ENCODE results near the gene TMEM272.
"Not testable (repeated sequence)": the region's sequence is repeated elsewhere in the genome, so short reads cannot be mapped to it uniquely, and the experiment has no call there.

TMEM272 gene

DNA sequence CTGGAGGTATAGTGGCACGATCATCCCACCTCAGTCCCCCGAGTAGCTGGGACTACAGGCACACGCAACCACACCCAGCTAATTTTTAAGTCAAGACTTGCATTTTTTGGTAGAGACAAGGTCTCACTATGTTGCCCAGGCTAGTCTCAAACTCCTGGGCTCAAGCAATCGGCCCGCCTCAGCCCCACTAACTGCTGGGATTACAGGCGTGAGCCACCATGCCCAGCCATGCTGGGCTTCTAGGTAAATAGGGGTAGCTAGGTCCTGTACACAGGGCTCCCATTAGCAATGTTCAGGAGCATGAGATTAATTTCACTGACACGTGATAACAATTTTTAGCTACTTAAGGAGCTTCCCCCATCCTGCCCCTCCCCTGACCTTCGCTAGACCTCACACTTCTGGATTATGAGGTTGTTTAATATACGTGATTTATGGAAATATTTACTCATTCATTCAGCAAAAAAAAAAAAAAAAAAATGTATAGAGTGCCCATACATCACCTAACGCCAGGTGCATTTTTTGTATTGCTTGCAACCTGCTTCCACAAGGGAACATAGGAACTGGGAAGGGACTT, 19.2 kb downstream of the TMEM272 start:
- no peaks in the 10 kb centered on the region for H3K4me1 ChIP-seq (ENCODE audit: control insufficient read depth, insufficient read depth, low read length)
- H3K4me3 ChIP-seq (ENCODE audit: insufficient read depth, low read depth, low read length), result no peak overlapping the region
- H3K27ac ChIP-seq (ENCODE audit: insufficient read depth, low read depth, low read length, poor library complexity, severe bottlenecking), result no peak overlapping the region
- no peaks in the 10 kb centered on the region for H3K27me3 ChIP-seq (ENCODE audit: control insufficient read depth, insufficient read depth, low read length, poor library complexity, severe bottlenecking)
- no peaks in the 10 kb centered on the region for H3K9me3 ChIP-seq (ENCODE audit: control insufficient read depth, low read length)
- 89 to 94% methylated on average over 8 of the region's 10 CpGs for WGBS, 2 experiments
- H3K36me3 ChIP-seq (ENCODE audit: control insufficient read depth, insufficient read depth, low read length), result no peaks in the 10 kb centered on the region

DNA sequence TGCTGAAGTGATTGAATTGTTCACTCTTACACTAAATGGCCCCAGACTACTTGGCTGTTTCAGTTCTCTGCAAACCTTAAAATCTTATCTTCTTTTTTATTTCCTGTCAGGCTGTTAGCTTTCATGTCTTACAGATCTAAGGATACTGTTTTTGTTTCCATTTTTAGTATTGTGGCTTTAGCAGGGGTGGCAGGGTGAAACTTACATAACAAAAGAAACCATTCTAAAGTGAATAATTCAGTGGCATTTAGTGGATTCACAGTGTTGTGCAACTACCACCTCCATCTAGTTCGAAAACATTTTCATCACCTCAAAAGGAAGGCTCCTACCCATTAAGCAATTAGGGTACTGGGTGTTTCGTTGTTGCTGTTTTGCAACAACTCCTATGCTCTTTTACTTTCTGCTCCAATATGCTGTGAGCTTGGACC, 19.8 kb downstream of the TMEM272 start:
- H3K4me1 ChIP-seq (ENCODE audit: control insufficient read depth, insufficient read depth, low read length), result no peaks in the 10 kb centered on the region
- no peak overlapping the region for H3K4me3 ChIP-seq (ENCODE audit: insufficient read depth, low read depth, low read length)
- no peaks in the 10 kb centered on the region for H3K9me3 ChIP-seq (ENCODE audit: control insufficient read depth, low read length)
- WGBS, 2 experiments, result 57 to 75% methylated on average over 2 of the region's 2 CpGs
- no peak overlapping the region for H3K27ac ChIP-seq (ENCODE audit: insufficient read depth, low read depth, low read length, poor library complexity, severe bottlenecking)
- no peaks in the 10 kb centered on the region for H3K36me3 ChIP-seq (ENCODE audit: control insufficient read depth, insufficient read depth, low read length)
- no peaks in the 10 kb centered on the region for H3K27me3 ChIP-seq (ENCODE audit: control insufficient read depth, insufficient read depth, low read length, poor library complexity, severe bottlenecking)

DNA sequence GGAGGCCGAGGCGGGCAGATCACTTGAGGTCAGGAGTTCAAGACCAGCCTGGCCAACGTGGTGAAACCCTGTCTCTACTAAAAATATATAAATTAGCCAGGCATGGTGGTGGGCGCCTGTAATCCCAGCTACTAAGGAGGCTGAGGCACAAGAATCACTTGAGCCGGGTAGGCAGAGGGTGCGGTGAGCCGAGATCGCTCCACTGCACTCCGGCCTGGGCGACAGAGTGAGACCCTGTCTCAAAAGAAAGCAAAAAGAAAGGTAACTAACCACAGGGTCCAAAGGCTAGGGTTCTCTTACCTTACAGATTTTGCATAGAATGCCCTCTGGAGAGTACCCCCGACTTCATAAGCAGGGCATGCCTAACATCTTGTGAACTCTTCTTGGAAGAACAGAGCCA, 20.3 kb downstream of the TMEM272 start:
- H3K27ac ChIP-seq (ENCODE audit: insufficient read depth, low read depth, low read length, poor library complexity, severe bottlenecking); H3K9me3 ChIP-seq (ENCODE audit: control insufficient read depth, low read length); H3K4me3 ChIP-seq (ENCODE audit: insufficient read depth, low read depth, low read length); H3K4me1 ChIP-seq (ENCODE audit: control insufficient read depth, insufficient read depth, low read length); H3K36me3 ChIP-seq (ENCODE audit: control insufficient read depth, insufficient read depth, low read length); H3K27me3 ChIP-seq (ENCODE audit: control insufficient read depth, insufficient read depth, low read length, poor library complexity, severe bottlenecking): not testable (repeated sequence)
- WGBS, 2 experiments, result 92 to 95% methylated on average over 11 of the region's 11 CpGs

DNA sequence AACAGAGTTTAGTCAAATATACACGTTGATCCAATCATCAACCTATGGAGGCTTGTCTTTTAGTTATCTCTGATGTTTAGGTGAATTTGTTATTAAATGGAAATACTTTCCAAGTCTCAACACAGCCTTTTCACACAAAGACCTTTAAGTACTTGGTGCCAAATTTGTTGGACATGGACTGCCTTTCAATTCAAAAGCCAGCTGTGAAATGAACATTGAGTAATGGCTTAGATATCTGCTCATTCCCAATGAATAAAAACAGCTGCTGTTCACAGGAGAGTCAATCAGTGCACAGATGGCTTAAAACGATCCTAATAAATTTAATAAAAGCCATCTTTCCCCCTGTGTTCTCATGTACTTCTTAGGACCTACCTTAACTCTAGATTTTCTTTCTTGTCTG, 21.1 kb downstream of the TMEM272 start:
- H3K9me3 ChIP-seq (ENCODE audit: control insufficient read depth, low read length), result no peaks in the 10 kb centered on the region
- WGBS, 2 experiments, result 94 to 96% methylated on average over 2 of the region's 2 CpGs
- H3K4me3 ChIP-seq (ENCODE audit: insufficient read depth, low read depth, low read length), result no peak overlapping the region
- H3K27me3 ChIP-seq (ENCODE audit: control insufficient read depth, insufficient read depth, low read length, poor library complexity, severe bottlenecking), result no peaks in the 10 kb centered on the region
- H3K36me3 ChIP-seq (ENCODE audit: control insufficient read depth, insufficient read depth, low read length), result no peaks in the 10 kb centered on the region
- no peak overlapping the region for H3K27ac ChIP-seq (ENCODE audit: insufficient read depth, low read depth, low read length, poor library complexity, severe bottlenecking)
- no peaks in the 10 kb centered on the region for H3K4me1 ChIP-seq (ENCODE audit: control insufficient read depth, insufficient read depth, low read length)

DNA sequence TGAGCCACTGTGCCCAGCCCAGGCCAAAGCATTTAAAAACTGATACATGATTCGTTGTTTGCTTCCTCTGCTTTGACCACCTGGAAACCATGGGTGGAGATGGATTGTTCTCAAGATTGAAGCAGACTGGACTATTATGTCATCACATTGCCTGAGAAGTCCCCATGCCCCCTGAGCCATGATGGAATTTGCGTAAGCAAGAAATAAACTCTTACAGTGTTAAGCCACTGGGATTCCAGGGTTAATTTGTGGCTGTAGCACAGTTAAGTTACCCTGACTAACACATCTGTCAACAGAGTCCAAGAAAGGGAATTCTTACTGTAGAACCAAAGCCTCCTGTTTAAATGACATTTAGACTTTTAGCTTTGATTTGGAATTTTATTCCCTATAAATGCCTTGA, 21.6 kb downstream of the TMEM272 start:
- Histone ChIP-seq H3K36me3 (ENCODE audit: control insufficient read depth, insufficient read depth, low read length) (no peaks in the 10 kb centered on the region), H3K4me1 (ENCODE audit: control insufficient read depth, insufficient read depth, low read length) (no peaks in the 10 kb centered on the region), H3K27ac (ENCODE audit: insufficient read depth, low read depth, low read length, poor library complexity, severe bottlenecking) (no peak overlapping the region), H3K4me3 (ENCODE audit: insufficient read depth, low read depth, low read length) (no peak overlapping the region), H3K27me3 (ENCODE audit: control insufficient read depth, insufficient read depth, low read length, poor library complexity, severe bottlenecking) (no peaks in the 10 kb centered on the region), H3K9me3 (ENCODE audit: control insufficient read depth, low read length) (no peaks in the 10 kb centered on the region)
- 96 to 98% methylated on average over 2 of the region's 2 CpGs for WGBS, 2 experiments

DNA sequence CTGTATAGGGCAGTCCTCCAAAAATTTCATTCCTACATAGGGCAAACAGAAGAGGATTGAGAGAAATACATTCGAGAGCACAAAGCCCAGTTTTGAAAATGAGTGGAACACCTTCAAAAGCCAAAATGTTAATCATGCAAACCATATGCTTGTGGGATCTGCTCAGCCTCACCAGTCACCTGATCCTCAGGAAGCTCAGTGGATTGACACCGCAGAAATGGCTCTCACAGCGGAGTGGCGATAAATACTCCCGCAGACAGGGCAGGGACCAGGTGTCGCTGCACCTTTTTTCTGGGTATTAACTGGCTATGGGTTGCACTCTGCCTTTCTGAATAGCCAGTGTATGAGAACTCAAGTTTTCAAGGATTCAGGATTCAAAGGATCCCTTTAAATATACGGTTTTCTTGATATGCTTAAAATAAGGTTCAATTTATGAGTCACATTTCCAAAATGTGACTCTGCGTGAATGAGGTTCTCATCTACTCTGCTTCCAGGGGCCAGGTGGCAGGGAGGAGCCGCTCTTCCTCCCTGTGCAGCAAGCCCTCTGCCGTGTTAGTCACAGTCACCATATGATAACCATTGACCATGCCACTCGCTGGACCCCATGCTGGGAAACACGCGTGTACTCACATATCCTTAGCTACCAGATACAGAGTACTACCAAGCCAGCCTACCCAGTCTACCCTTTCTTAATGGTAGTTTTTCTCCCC, 22.7 kb downstream of the TMEM272 start:
- Histone ChIP-seq H3K27me3 (ENCODE audit: control insufficient read depth, insufficient read depth, low read length, poor library complexity, severe bottlenecking) (no peaks in the 10 kb centered on the region), H3K4me3 (ENCODE audit: insufficient read depth, low read depth, low read length) (no peak overlapping the region), H3K9me3 (ENCODE audit: control insufficient read depth, low read length) (no peaks in the 10 kb centered on the region), H3K36me3 (ENCODE audit: control insufficient read depth, insufficient read depth, low read length) (no peaks in the 10 kb centered on the region), H3K4me1 (ENCODE audit: control insufficient read depth, insufficient read depth, low read length) (no peaks in the 10 kb centered on the region), H3K27ac (ENCODE audit: insufficient read depth, low read depth, low read length, poor library complexity, severe bottlenecking) (no peak overlapping the region)
- WGBS, 2 experiments, result 94% methylated on average over 13 of the region's 13 CpGs

DNA sequence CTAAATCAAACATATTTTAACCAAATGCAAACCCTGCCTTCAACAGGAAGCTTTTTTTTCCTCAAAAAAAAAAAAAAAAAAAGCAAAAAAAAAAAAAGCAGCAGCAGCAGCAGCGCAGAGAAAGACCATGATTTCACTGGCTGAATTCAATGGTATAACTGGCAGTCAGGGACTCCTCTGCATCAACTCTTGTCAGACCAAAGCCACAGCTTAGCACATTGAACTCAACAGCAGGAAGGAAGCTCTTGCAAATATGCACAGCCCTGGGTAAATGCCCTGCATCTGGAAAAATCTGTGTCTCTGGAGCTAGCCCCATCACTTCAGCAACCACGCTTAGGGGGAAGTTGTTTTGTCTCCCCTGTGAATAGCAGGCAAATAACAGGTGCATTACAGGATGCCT, 23.4 kb downstream of the TMEM272 start:
- WGBS, 2 experiments, result 92 to 93% methylated on average over 2 of the region's 2 CpGs
- H3K4me1 ChIP-seq (ENCODE audit: control insufficient read depth, insufficient read depth, low read length), result no peaks in the 10 kb centered on the region
- no peak overlapping the region for H3K4me3 ChIP-seq (ENCODE audit: insufficient read depth, low read depth, low read length)
- no peak overlapping the region for H3K27ac ChIP-seq (ENCODE audit: insufficient read depth, low read depth, low read length, poor library complexity, severe bottlenecking)
- no peaks in the 10 kb centered on the region for H3K27me3 ChIP-seq (ENCODE audit: control insufficient read depth, insufficient read depth, low read length, poor library complexity, severe bottlenecking)
- no peaks in the 10 kb centered on the region for H3K9me3 ChIP-seq (ENCODE audit: control insufficient read depth, low read length)
- no peaks in the 10 kb centered on the region for H3K36me3 ChIP-seq (ENCODE audit: control insufficient read depth, insufficient read depth, low read length)

DNA sequence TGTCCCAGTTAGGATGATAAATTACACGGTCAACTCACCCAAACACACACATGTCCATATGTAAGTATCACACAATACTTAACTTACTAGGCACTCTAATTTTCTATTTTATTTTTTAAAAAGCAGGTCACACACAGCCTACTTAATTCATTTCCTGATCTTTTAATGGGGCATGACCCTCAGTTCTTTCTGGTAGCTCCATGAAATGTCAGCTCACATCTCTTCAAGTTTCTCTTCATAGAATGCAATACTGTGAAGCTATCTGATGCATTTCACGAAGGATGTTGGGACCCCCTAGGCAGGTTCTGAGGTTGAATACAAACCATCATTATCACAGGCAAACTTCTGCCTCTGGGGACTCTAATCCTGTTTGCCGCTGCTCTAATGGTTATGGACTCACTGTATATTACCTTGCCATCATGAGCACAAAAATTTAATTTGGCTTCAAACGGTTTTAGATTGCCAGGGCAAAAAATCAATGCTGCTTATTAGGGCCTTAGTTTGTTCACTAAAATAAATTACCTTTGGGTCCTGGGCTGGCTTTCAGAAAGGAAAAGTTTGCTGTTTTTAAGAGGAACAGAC, 24.9 kb downstream of the TMEM272 start:
- Histone ChIP-seq H3K9me3 (ENCODE audit: control insufficient read depth, low read length) (no peaks in the 10 kb centered on the region), H3K36me3 (ENCODE audit: control insufficient read depth, insufficient read depth, low read length) (no peaks in the 10 kb centered on the region), H3K27me3 (ENCODE audit: control insufficient read depth, insufficient read depth, low read length, poor library complexity, severe bottlenecking) (no peaks in the 10 kb centered on the region), H3K4me3 (ENCODE audit: insufficient read depth, low read depth, low read length) (no peak overlapping the region), H3K4me1 (ENCODE audit: control insufficient read depth, insufficient read depth, low read length) (no peaks in the 10 kb centered on the region), H3K27ac (ENCODE audit: insufficient read depth, low read depth, low read length, poor library complexity, severe bottlenecking) (no peak overlapping the region)
- WGBS, 2 experiments, result 89 to 91% methylated on average over 4 of the region's 4 CpGs

DNA sequence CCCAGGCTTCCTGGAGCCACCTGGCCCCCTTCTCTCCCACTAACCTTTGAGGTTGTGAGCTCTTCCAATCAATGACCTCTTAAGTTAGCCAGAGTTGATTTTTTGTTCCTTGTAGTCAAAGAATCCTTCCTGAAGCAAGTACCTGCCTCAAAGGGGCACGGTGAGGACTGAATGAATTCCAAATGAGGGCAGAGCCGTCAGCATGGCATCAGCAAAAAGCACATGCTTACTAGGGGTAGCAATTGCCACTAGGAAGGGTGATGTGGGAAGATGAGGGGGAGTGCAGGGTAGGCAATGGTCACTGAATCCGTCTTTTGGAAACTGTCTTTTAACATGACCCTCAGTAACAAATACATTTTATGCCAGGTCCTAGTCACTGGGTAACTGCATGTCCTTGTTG, 25.4 kb downstream of the TMEM272 start:
- Histone ChIP-seq H3K9me3 (ENCODE audit: control insufficient read depth, low read length) (no peaks in the 10 kb centered on the region), H3K27me3 (ENCODE audit: control insufficient read depth, insufficient read depth, low read length, poor library complexity, severe bottlenecking) (no peaks in the 10 kb centered on the region), H3K4me3 (ENCODE audit: insufficient read depth, low read depth, low read length) (no peak overlapping the region), H3K4me1 (ENCODE audit: control insufficient read depth, insufficient read depth, low read length) (no peaks in the 10 kb centered on the region), H3K36me3 (ENCODE audit: control insufficient read depth, insufficient read depth, low read length) (no peaks in the 10 kb centered on the region), H3K27ac (ENCODE audit: insufficient read depth, low read depth, low read length, poor library complexity, severe bottlenecking) (no peak overlapping the region)
- 86 to 93% methylated on average over 3 of the region's 3 CpGs for WGBS, 2 experiments

DNA sequence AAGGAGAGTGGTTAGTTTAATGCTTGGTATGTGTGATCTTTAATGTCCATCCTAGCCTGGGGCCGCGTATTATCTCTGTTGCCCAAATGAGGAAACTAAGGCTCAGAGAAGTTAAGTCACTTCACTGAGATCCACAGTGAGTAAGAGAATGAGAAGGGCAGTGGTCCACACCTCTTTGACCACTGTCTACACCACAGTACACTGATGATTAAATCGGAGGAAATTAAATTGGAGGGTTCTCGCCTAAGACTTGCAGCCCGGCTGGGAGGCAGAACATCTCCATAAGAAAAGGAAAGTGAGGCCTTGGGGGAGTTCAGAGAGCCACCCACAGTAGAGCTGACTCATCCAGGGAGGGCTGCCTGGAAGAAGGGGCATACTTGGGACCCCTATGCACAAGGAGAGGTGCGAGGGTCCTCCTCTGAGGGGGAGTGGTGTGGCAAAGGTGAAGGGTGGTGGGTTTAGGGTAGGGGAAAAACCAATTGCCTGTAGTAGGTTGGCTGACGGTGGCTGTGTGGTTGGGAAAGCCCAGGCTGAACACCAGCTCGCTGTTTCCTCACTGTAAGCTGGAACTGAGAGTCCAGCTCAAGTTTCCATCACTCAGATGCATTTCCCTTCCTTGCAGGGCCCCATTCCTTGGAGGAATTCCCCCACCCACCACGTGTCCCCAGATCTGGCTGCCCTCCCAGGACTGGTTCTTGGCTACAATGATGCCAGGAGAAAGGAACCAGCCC, 26.0 kb downstream of the TMEM272 start:
- Histone ChIP-seq H3K36me3 (ENCODE audit: control insufficient read depth, insufficient read depth, low read length) (no peaks in the 10 kb centered on the region), H3K9me3 (ENCODE audit: control insufficient read depth, low read length) (no peaks in the 10 kb centered on the region), H3K27ac (ENCODE audit: insufficient read depth, low read depth, low read length, poor library complexity, severe bottlenecking) (no peak overlapping the region), H3K4me3 (ENCODE audit: insufficient read depth, low read depth, low read length) (no peak overlapping the region), H3K27me3 (ENCODE audit: control insufficient read depth, insufficient read depth, low read length, poor library complexity, severe bottlenecking) (no peaks in the 10 kb centered on the region), H3K4me1 (ENCODE audit: control insufficient read depth, insufficient read depth, low read length) (no peaks in the 10 kb centered on the region)
- WGBS, 2 experiments, result 74 to 78% methylated on average over 9 of the region's 9 CpGs
